Activated CD4-positive, CD25-positive, alpha-beta regulatory T cell (primary cell): ENCODE results near the gene ZMYND8.
"Not testable (repeated sequence)": the region's sequence is repeated elsewhere in the genome, so short reads cannot be mapped to it uniquely, and the experiment has no call there.

Experiments used
- DNase-seq, 4 experiments: peaks; one replicate each; lab custom pipeline; 2025; lab: John Stamatoyannopoulos, UW

ZMYND8 gene

GRCh38 chr20:47370850-47371782, 14.6 kb upstream of the ZMYND8 start:
- DNase-seq, result no peak

- no peak for DNase-seq
These were observed 13.7 kb upstream of the ZMYND8 start for GRCh38 chr20:47370214-47370613.

GRCh38 chr20:47368301-47368700, 11.8 kb upstream of the ZMYND8 start:
- no peak for DNase-seq

GRCh38 chr20:47366301-47366700, 9.8 kb upstream of the ZMYND8 start:
- not testable (repeated sequence) for DNase-seq

GRCh38 chr20:47365023-47365764, 8.7 kb upstream of the ZMYND8 start:
- DNase-seq, result no peak

- no peak for DNase-seq
These were observed 6.1 kb upstream of the ZMYND8 start for GRCh38 chr20:47362361-47363219.

- no peak for DNase-seq
These were observed 4.8 kb upstream of the ZMYND8 start for GRCh38 chr20:47361057-47361915.

- no peak for DNase-seq
These were observed 4.0 kb upstream of the ZMYND8 start for GRCh38 chr20:47360297-47361056.

GRCh38 chr20:47359530-47360296, 3.2 kb upstream of the ZMYND8 start:
- no peak for DNase-seq

- no peak for DNase-seq
These were observed 2.4 kb upstream of the ZMYND8 start for GRCh38 chr20:47358672-47359529.

- no peak for DNase-seq
These were observed 1.7 kb upstream of the ZMYND8 start for GRCh38 chr20:47358039-47358671.

- peak; percentile 23 to 55 (median 45) for DNase-seq
These were observed 968 bp upstream of the ZMYND8 start for GRCh38 chr20:47357296-47358038.

GRCh38 chr20:47356220-47356525, 326 bp downstream of the ZMYND8 start:
- DNase-seq, result no peak

- no peak for DNase-seq
These were observed 845 bp downstream of the ZMYND8 start for GRCh38 chr20:47355489-47356219.

- no peak for DNase-seq
These were observed 1.6 kb downstream of the ZMYND8 start for GRCh38 chr20:47354714-47355488.

GRCh38 chr20:47354464-47354713, 2.1 kb downstream of the ZMYND8 start:
- no peak for DNase-seq
